HG03095 (cell line): ENCODE data around the gene BIN1.
"Not testable (repeated sequence)": the region's sequence is repeated elsewhere in the genome, so short reads cannot be mapped to it uniquely, and the experiment has no call there.

ENCODE experiments used
- ATAC-seq: cut with Tn5 transposase; IDR thresholded peaks from one replicate; pipeline ENCODE4 v1.9.1; 2021; ENCODE audit warnings: moderate library complexity; ENCODE audit not compliant: unreplicated experiment

Gene BIN1

DNA sequence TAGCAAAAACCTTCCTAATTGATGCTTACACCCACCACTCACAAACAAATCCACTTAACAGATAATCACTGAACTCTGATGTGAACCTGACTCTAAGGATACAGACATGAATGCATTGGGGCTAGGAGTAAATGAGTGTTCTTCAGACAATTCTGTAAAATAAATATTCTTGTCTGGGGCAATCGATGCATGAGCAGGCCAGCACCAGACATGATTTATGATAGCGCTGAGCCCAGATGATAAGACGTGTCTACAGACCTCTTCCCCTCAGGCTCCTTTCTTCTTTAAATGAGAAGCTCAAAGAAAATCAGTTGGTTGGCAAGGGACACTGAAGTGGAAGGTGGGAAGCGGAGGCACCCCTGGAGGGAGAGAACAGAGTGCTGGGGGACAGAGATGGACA, 27.3 kb upstream of the BIN1 start:
- ATAC-seq = no peak

DNA sequence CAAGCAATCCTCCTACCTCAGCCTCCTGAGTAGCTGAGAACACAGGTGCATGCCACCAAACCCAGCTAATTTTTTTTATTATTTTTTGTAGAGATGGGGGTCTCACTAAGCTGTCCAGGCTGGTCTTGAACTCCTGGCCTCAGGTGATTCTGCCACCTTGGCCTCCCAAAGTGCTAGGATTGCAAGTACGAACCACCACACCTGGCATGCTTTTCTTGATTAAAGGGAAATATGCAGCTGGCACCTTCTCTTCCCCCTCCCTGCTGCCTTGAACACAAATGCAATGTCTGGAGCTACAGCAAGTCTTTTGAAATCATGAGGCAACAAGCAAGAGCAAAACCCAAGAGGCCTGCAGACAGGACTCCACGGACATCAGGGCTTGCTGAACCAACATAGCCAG, 26.8 kb upstream of the BIN1 start:
- ATAC-seq = no peak

DNA sequence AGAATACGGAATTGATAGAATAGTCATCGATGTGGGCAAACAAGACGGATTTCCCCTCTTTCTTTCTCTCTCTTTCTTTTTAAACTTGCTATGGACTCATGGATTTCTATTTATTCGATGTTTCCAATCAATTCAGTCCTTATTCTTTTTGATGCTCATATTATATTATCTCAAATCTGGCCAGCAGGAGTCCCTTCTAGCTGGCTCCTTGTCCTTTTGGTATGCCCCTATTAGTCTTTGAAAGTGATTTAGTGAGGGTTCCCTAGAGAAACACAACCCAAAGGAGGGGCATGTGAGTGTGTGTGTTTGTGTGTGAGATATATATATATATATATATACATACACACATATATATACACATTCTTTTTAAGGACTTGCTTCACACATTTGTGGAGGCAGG, 23.5 kb upstream of the BIN1 start:
- no peak for ATAC-seq

DNA sequence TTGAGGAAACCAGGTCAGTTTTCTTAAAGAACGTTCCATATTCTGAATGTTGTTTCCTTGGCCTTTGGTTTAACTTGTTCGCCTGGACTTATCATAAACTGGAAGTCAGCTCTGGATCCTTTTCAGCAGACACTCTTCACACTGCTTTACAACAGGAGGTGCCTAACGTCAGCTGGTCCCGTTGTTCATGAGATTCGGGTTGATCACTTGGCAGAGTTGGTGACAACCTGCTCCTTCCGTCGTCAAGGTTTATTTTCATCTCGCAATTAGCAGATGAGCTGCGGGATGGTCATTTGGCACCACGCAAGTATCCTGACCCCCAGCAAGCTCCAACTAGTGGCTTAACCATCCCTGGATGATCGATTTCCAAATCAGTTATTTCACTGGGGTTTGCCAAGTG, 23.0 kb upstream of the BIN1 start:
- no peak for ATAC-seq

DNA sequence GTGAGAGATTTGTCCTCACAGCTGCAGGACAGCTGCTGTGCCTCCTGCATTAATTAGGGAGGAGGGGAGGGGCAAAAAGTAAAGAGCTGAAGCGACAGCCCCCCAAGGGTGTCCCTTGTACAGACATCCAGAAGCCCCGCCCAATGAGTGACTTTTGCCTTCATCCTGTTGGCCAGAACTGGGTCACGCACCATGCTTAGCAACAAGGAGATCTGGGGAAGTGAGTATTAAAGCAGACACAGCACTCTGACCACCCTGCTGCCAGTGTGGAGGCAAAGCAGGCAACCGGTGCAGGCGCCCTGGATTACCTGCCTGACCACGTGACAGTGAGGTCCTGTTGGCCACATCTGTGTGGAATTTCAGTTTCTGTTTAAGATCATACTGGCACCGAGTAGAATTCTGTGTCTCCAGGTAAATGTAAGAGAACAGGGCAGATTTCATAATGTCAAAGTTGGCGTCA, 21.5 kb upstream of the BIN1 start:
- ATAC-seq = peak; percentile 96

DNA sequence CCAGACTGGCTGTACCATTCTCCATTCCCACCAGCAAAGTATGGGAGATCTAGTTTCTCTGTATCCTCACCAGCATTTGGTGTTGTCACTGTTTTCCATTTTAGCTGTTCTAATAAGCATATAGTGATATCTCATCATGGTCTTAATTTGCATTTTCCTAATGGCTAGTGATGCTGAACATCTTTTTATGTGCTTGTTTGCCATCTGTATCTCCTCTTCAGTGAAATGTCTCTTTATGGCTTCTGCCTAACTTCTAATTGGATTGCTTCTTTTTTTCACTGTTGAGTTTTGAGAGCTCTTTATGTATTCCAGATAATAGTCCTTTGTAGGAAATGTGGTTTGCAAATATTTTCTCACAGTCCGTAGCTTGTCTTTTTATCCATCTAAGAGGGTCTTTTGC, 18.9 kb upstream of the BIN1 start:
- ATAC-seq = no peak

DNA sequence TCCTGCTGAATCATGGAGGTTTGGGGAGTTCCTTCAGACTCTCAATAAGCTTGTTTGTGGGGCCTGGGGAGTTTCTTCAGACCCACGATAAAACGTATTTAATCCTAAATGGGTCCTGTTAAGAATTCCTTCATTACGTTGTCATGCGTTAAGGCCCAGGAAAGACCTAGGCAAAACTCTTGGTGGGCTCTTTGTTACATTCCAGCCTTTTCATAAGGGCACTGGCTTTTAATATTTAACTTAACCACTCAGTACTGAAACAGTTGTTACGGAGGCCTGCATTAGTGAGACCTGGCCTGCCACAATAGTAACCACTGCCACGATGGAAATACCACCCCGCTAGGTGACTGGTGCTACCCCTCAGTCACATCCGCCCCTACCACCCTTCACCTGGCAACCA, 17.5 kb upstream of the BIN1 start:
- no peak for ATAC-seq

DNA sequence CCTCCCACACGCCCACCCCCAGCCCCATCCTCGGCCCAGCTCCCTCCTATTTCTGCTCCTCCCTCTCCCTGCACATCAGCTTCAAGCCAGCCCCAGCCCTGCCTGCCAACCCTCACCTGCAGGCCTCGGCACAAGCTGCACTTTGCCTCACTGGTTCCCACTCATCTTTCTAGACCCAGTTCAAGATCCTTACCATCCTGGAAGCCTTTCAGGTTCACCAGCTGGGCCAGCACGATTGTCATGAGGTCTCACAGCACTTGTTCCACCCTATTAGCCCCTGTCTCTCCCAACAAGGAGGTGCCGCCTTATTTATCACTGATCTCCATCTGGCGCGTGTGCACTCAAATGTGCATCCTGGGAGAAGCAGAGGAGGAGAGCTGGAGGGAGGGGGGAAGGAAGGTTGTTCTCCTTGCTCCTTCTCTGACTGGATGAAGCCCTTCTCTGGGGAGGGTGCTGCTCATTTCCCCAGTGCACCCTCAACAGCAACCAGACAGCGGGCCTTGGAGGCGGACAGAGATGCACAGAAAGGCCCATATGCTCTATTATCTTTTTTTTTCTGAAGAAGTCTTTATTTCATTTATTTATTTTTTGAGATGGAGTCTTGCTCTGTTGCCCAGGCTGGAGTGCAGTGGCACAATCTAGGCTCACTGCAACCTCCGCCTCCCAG, 15.5 kb upstream of the BIN1 start:
- no peak for ATAC-seq

DNA sequence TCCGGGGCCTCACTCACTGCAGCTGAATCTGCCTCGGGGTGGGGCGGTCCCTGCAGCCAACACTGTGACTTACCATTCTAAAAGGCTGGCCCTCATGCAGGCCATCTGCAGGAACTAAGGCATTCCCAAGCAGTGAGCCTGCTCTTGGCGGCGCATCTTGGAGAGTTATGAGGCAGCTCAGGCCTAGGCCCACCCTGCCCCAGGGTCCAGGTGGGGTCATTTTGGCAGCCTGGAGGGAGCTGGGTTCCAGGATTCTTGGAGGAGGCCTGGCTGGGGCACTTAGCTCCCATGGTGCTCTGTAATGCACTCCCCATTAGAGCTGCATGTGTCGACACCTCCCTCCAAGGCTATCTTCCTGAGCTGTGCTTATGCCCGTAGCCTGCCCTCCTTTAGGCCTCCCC, 14.8 kb upstream of the BIN1 start:
- no peak for ATAC-seq

DNA sequence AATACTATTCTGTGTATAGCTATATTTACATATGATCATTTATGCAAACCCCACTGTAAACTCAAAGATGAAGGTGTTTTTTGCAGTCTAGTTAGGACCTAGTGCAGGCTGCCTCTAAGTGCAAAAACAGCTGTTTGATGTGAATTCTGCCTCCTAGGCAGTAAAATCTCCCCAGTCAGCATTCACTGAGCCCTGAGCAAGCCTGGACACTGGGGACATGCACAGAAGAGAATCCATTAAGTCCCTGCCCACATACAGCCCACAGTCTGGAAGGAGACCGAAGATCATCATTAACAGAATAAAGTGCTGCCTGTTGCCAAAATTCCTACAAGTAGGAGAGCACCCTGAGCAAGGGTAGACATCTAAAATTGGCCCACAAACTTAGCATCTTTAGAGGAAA, 14.4 kb upstream of the BIN1 start:
- ATAC-seq = no peak

DNA sequence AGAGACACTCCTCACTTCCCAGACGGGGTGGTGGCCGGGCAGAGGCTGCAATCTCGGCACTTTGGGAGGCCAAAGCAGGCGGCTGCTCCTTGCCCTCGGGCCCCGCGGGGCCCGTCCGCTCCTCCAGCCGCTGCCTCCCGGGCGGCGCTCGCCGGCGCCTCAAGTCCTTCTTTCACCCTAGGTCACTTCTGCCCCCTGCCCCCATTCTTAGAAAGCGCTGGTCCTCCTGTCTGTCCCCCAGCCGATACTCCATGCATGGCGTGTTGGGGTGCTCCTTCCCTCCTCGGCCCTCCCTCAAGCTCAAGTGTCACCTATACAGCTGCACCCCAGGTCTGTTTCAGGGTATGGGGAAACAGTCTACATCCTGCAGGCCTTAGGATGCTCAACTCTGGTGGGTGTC, 13.5 kb upstream of the BIN1 start:
- ATAC-seq = not testable (repeated sequence)

DNA sequence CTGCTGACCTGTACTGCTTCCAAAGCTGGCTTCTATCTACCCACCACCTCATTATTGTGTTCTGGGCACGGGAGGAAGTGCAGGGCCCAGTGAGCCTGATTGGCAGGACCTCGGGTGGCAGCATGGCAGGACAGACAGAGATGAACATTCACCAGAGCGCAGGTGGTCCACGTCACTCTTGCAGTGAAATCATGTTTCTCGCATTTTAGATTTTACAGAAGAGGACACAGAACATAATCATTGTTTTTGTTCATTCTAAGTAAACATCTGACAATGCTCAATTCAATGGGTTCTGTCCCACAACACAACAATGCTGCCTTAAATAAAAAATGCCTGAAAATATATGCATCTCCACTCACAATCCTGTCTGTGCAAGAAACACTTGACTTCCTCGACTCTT, 11.5 kb upstream of the BIN1 start:
- no peak for ATAC-seq

DNA sequence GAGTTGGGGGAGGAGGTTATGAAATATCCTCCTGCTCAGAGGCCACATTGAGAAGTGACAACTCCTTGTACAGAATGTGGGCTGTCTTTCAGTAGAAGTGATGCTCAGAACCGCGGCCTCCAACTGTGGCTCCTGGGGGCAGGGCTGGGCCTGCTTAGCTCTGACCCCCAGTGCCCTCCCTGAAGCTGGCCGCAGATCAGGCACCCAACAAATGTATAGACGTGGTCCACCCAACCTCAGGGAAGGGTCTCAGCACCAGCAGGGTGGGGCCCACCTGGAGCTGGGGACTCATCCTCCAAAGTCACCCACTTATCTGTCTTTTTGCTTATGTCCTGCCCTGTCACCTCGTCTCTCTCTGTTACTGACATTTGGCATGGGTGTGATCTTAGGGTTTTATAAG, 11.1 kb upstream of the BIN1 start:
- no peak for ATAC-seq

DNA sequence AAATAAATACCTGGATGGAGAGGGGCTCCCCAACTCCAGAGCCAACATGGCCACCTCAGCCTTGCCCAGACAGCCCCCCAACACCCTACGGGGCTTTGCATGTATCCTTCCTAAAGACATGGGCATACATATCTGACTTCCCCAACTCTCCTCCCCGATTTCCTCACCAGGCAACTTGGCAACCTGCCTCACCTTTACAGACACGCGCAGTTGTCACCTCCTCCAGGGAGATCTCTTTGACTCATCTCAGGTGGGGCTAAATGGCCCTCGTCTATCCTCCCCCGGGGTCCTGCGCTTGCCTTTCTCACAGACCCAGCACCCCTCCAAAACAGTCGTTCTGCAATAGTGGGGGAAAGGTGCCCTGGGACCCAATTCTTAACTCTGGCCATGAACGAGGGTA, 10.6 kb upstream of the BIN1 start:
- no peak for ATAC-seq

DNA sequence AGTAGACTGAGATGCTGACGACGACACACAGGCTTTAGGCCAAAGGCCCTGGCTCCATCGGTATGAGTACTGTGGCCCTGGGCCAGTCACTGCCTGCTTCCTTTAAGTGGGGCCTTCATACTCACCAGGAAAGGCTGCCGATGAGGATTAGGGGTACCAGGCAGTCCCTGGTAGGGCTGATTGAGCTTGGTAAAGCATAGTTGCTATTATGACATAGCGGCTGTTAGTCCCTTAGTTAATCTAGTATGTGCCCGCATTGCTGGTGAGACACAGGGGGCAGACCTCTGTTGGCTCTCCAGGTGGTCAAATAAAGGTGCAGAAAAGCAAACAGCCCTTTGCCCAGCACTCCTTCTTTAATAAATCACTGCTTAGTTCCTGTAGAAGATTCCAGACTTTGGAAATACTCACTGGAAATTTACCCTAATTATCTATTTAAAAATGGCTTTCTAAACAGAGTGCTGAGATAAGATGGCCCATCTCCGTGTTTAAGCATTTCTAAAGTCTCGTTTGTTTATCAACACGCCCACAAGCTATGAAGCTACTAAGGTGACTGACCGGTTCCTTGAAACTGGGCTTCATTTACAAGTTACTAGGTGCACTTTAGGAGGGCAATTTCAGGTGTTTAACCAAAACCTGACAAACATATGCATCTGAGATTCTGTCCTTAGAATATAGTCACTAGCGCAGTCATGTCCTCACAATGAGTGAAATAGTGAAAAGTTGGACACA, 8.7 kb upstream of the BIN1 start:
- ATAC-seq = no peak

DNA sequence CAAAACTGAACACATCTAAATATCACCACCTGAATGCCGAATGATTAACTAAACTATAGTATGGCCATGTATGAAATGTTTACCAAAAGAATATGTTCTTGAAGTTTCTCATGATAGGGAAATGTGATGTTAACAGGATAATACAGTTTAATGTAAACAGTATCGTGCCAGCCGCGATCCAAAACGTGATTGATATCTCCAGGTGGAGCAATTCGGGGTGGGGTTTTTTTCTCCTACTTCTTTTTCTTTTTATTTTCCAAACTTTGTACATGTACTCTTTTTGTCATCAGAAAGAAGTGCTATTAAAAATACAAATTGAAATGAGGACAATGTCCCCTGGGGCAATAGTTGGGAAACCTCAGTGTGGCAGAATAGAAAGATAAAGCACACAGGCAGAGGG, 4.0 kb upstream of the BIN1 start:
- no peak for ATAC-seq

DNA sequence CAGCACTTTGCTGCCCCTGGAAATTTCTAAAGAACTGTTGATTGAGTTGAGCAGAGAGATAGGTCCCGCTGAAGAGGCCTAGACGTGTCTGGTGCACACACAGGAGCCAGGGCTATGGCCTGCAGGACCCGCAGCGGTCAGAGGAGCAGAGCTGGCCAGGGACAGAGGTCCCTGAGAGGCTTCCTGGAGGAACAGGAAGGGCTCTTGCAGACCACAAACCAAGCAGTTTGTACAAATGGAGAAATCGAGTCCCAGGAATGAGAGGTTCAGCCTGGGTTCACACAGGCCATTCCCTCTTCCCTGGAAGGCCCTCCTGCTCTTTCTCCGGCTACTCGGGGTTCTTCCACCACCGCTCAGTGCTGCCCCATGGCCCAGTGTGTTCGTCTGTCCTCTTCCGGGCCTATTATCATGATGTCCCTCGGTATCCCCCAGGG, 1.2 kb upstream of the BIN1 start:
- ATAC-seq = no peak

DNA sequence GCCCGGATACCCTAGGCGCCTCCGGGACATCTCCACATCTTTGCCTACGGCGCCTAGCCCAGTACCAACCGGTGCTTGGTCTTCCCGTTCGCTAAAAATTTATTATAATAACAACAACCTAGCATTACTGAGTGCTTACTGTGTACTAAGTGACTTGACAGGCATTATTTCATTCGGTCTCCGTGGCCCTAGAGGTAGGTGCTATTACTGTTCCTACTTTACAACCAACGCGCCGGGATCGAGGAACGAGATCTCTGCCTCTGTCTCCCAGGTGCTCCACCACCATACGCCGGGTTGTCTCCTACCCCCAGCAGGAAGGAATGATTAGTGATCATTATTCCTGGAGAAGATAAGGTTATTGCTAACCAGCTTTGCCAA, 657 bp upstream of the BIN1 start:
- peak; percentile 19 for ATAC-seq

DNA sequence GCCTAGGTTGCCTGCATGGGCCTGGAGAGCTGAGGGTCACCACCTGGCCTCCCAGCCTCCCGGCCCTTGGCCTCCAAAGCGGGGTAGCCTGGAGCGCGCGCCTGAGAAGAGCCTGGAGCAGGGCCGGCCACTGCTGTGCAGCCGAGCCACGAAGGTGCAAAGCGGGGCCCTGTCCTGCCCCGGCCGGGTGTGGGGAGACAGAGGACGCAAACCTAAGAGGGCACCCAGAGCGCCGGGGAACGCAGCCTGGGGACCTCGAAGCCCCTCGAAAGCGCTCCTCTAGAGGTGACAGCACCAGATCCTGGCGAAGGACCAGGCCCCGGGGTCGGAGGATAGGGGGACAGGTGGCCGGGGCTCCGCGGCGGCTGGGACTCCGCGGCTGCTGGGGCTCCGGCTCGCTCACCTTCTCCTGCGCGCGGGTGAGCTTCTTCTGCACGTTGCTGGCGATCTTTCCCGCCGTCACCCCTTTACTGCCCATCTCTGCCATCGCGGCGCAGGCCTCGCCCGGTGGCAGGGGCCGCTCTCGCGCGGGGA, 430 bp downstream of the BIN1 start:
- ATAC-seq = peak; percentile 2

DNA sequence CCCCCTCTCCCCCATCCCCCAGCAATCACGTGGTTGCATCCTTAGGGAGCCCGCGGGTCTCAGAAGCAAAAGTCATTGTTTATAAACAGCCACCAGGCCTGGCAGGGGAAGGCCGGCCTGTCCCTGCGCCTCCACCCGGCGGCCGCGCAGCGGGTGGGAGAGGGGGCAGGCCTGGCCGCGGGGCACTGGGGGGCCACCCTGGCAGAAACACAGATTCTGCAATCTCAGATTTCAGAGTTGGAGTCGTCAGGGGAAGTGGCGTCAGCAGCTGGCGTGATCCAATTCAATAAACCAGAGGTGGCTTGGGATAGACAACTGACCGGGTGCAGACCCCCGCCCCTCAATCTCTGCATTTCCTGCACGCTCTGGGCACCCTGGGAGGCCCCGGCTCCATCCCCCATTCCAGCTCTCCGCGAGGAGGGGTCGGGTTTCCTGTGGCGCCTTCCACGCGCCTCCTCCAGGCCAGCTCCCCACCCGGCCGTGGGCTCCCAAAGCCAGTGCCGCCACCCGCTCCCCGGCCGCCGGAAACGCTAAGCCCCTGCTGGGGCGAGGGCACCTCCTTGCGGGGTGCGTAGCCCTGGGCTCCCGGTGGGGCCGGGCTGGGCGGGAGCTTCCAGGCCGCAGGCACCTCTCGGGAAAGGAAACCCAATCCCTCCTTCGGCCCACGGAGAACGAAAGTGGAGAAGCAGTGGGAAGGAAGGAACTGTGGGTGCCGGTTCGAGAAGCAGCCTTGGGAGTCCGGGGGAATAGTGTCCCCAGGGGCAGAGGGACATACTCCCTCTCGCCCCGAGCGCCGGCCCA, 1.1 kb downstream of the BIN1 start:
- no peak for ATAC-seq

DNA sequence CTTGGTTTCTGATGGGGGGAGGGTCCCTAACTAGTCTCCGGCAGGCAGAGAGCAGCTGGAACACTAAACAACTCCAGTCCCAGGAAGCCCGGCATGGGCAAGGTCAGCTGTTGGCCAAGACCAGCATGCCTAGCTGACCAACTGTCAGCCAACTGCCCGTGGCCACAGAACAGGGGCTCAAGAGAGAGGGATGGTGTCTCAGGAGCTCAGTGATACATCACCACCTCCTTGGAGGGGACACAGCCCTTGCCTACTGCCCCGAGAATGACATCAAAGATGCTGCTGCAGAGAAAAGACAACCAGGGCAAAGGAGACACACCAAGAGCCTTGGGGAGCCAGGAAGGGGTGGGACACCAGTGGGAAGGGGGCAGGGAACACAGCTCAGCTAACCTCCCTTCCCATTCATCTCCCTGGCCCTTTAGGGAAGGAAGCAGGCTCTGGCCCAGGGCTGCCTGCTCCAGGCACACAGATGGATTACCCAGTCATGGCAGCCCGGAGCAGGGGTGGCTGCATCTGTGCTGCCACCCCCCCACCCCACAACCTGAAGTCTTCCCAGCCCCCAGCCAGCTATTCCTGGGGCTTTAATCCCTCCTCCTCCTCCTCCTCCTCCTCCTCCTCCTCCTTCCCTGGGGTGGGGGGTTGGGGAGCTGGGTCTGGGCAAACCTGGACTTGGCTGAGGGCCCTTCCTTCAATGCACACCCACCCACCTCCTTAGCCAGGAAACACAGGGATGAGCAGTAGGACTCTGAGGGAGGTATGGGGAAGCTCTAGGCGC, 1.9 kb downstream of the BIN1 start:
- ATAC-seq = no peak
